Measurements from ENCODE around the gene FRS2.

Gene FRS2

DNA sequence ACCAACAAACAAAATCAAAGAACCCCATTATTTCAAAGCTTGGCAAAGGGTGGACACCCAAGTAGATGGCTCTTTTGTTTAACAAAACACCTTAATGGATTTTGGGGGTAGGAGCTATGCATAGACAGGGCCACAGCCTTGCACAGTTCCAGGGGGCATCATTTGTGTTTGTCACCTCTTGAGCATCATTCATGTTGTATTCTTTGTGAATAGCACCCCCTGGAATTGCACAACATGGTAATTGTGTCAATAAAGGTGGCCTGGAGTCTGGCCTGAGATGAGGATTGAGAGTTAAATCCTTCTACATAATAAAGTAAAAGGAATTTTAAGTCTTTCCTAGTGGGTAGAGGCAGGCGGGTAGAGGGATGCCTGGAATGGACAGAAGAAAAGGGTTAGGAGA lies 3.3 kb upstream of the FRS2 start:
- DNase-seq, result no peak

DNA sequence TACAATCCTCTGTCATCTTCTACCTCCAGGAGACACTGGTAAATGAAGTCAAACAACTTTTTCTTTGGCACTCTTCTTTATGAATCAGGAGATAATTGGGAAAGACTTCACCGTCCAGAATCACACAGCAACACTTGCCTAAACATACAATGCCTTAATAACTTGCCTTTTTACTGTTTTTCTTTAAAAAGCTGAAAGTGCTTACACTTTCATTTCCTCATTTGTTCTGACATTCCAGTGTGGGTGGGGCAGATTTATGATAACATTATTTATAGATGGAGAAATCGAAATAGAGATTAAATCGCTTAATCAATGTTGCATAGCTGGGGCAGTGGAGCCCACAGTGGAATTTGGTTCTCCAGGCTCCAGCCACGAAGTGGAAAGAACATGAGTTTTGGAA lies 2.8 kb upstream of the FRS2 start:
- DNase-seq, result no peak

GRCh38 chr12:69468237-69469026 lies 1.8 kb upstream of the FRS2 start:
- DNase-seq, result no peak

GRCh38 chr12:69469854-69470188 lies 367 bp upstream of the FRS2 start:
- no peak for DNase-seq

GRCh38 chr12:69471076-69471430 lies 865 bp downstream of the FRS2 start:
- DNase-seq, result no peak

DNA sequence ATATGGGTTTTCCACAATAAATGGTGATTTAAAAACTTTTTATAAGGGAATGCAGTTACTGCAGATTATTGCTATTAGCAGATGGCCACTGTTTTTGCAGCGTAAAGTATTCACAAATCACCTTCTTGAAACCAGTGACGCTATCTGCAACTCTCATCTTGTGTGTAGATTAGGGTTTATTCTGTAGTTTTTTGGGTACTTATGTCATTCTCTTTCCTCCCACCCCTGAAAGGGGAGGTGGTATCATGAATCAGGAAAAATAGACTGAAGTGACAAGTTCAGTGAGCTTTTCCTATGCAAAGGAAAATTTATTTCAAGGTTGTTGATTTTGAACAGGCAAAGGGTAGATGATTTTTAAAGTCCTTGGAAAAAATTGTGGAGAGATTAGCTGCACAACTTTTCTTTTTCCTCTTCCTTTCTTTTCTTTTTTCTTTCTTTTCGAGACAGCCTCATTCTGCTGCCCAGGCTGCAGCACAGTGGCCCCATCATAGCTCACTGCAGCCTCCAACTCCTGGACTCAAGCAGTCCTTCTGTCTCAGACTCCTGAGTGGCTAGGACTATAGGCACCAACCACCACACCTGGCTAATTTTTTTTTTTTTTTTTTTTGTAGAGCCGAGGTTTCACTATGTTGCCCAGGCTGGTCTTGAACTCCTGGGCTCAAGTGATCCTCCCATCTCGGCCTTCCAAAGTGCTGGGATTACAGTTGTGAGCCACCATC lies 1.6 kb downstream of the FRS2 start:
- no peak for DNase-seq

GRCh38 chr12:69473262-69473661 lies 3.1 kb downstream of the FRS2 start:
- no peak for DNase-seq

DNA sequence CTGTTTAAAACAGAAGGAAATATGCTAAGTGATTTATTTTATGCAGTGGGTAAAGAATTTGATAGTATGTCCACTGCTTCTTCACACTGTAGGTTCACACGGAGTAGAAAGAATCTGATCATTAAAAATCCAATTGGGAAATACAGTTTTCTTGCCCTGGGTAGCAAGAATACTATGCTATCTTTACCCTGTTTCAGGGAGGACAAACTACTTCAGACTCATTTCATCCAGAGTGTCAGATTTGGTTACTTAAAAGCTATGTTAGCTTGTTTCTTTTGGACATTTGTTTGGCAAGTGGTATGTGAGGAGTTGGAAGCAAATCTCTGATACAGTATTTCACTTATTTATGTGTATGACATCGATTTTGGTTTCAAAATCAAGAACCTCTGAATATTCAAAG lies 4.3 kb downstream of the FRS2 start:
- no peak for DNase-seq

- no peak for DNase-seq
Measured at GRCh38 chr12:69475237-69475975, 5.2 kb downstream of the FRS2 start.

DNA sequence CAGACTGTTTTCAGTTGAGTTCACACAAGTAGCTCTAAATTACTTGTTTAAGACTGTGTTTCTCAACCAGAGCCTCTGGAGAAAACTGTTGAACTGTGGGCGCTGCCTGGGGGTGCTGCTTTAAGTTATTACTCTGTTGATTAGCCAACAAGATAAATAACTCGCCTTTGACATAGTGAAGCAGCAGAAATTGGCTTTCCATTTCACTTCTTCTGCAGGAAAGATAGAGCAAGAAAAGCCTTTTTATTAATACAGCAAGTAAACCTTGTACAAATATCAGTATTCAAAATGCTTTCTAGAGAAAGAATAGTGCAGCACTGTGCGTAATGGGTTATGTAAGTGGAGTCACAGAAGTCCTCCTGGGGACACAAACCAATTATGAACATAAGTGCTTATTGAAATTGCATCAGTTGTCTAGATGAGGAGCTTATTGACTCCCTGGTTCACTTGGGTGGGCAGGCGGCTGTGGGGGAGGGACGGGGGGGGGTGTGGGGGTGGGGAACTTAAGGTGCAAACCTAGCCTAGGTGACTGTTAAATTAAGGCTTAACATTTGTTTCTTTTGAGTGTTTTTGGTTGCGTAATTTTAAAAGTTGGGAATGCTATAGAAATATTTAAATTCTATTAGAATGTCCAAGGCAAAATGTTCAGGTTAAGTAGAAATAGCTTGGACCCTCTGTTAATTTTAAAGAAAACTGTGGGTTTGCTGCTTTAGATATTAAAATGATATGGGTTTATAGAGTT lies 6.3 kb downstream of the FRS2 start:
- DNase-seq, result no peak

DNA sequence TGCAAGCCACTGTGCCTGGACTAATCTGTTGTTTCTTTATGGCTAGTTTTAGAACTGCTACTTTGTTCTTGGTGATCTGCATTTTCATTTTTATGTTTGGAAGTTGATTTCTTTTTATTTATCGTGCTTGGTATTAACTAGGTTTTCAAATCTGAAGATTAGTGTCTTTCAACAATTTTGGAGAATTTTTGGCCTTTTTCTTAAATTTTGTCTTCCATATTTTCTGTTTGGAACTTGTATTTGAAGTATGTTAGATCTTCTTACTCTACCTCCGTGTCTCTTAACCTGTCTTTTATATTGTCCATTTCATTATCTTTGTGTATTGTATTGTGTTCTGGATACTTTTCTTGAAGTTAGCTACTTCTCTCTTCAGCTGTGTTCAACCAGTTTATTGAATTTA lies 9.5 kb downstream of the FRS2 start:
- no peak for DNase-seq

DNA sequence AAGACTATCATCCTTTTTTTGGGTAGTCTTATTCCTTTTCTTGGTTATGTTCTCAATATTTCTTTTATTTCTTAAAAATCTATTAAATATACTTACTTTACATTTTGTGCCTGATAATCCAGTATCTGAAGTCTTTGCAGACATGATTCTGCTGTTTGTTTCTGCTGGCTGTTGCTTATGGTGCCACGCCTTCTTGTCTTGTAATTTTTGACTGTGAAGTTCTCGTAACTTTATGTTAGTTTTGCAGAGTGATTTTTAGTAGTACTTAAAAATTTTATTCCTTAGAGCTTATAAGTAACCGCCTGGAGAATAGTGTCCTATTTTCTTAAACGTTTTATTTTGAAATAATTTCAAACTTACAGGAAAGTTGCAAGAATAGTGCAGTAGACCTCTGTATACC lies 10.5 kb downstream of the FRS2 start:
- no peak for DNase-seq

DNA sequence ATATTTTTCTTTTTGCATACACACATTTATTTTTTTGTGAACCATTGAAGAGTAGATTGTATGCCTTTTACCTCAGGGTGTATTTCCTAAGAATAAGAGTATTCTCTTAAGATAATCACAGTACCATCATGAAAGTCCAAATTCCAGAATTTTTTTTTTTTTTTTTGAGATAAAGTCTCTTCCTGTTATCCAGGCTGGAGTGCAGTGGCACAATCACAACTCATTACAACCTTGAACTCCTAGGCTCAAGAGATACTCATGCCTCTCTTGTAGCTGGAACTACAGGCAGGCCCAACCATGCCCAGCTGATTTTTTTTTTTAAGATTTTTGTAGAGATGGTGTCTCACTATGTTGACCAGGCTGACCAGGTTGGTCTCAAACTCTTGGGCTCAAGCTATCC lies 10.9 kb downstream of the FRS2 start:
- no peak for DNase-seq

DNA sequence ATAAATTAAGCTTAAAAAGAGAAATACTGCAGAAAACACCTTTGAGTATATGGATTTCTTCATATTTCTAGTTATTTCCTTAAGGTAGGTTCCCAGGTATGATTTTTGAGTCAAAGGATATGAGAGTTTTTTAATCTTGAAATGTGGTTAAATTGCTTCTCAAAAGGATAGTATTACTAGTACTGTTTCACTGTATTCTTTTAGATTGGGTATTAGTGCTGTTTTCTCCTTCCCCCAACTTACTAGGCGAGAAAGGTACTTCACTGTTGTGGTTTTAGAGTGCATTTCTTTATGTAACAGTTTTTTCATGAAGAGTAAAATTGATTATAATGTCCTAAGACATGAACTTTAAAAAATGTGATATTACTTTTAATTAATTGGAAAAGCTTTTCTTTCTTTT lies 13.5 kb downstream of the FRS2 start:
- DNase-seq, result no peak

DNA sequence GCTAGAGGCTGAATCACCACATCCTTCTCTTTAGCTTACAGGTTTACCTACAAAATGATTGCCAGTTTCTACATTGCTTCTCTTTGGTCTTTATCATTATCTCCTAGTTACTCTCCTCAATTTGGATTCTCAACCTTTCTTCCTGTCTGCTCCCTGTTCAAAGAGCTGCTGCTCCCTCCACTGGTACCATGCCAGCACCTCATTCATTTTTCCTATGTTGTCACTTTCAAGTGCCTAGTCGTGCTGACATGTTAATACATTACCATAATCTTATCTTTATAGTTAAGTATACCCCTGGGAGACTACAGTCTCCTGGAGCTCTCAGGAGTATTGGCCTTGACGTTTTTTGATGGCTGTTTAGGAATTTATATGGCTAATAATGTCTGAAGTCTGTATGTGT lies 14.2 kb downstream of the FRS2 start:
- no peak for DNase-seq

- DNase-seq, result no peak
Measured at GRCh38 chr12:69490920-69491643, 20.9 kb downstream of the FRS2 start.

- DNase-seq, result no peak
Measured at GRCh38 chr12:69492739-69493138, 22.6 kb downstream of the FRS2 start.

DNA sequence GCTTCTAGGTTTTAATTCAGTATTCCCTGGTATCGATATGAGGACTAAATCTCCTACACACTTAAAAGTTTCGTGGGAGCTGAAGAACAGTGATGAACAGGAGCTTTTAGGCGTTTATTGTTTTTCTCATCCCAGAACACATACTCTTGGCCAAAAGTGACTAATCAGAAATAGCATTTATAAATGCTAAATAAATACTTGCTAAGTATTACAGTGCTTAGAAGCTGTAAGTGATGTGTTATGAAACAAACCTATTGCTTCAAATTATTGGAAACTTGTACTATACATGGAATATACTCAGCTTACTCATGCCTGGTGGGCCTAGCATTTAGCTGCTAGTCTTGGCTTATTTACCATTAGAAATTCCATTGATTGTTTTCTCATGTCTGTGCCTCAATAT lies 24.9 kb downstream of the FRS2 start:
- no peak for DNase-seq

DNA sequence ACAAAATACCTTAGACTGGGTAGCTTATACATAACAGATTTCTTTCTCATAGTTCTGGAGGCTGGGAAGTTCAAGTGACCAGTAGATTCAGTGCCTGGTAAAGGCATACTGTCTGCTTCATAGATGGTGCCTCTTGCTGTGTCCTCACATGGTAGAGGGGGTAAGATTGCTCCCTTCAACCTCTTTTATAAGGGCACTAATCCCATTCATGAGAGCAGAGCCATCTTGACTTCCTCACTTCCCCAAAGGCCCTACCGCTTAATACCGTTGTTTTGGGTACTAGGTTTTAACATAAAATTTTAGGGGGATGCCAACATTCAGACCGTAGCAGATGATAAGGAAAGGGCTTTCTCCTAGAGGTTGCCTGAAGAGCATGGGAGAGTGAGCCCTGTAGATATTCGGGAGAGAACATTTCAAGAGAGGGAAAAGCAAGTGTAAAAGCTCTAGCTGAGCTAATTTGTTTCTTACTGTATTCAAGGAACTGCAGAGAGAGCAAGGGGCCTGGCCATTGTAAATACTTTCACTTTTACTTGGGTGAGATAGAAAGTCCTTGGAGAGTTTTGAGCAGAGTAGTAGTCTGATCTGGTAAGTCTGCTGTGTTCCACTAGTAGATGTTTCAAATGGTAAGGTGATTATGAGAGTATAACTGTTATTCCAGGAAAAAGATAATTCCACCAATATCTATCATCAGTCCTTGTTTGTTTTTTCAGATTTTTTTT lies 27.3 kb downstream of the FRS2 start:
- no peak for DNase-seq

GRCh38 chr12:69500631-69501030 lies 30.4 kb downstream of the FRS2 start:
- no peak for DNase-seq

GRCh38 chr12:69501154-69501895 lies 31.1 kb downstream of the FRS2 start:
- DNase-seq, result no peak

All from NCI-H2171 (cell line).